Caco-2 (cell line): ENCODE results near the gene AMBRA1. TPM values are rescaled to one million over a fixed set of nuclear protein-coding genes. Genes with fewer than 3 reads are reported as not detected.

Experiments
- BruUV-seq: library from RNA; stranded (reverse); fragments of 400-500 nt; replicated peaks from 2 replicates; lab custom pipeline; 2021; lab: Mats Ljungman, UMichigan
- CTCF ChIA-PET: fragments of 300-600 bp; sonication (Branson Sonifier 250); formaldehyde crosslinking; loops from one replicate; lab custom pipeline; 2022; ENCODE audit warnings: antibody characterized with exemption; lab: Charles Lee
- POLR2A ChIA-PET: fragments of 300-600 bp; sonication (Branson Sonifier 250); formaldehyde crosslinking; loops from one replicate; lab custom pipeline; 2022; ENCODE audit warnings: antibody characterized with exemption; lab: Charles Lee
- DNase-seq, 2 experiments: peaks; one replicate each; pipeline versions ENCODE4 v3.0.0 to v3.0.0-alpha.2; 2020 to 2022
- H3K27me3 ChIP-seq: replicated peaks from 2 replicates; pipeline ENCODE4 v1.6.0; 2011; ENCODE audit warnings: low read length; ENCODE audit not compliant: control insufficient read depth, insufficient read depth
- H3K36me3 ChIP-seq: 2 replicates; pipeline ENCODE4 v1.5.1; 2011; ENCODE audit warnings: low read length; ENCODE audit not compliant: control insufficient read depth, insufficient read depth
- H3K4me1 ChIP-seq: fragments of 250-450 bp; sonication (Bioruptor Pico); 2 replicates; pipeline ENCODE4 v1.5.1; 2020; ENCODE audit warnings: mild to moderate bottlenecking
- H3K4me3 ChIP-seq: 2 replicates; pipeline ENCODE4 v1.5.1; 2011; ENCODE audit warnings: low read depth, mild to moderate bottlenecking, control low read depth, low read length
- H3K9me3 ChIP-seq: fragments of 250-450 bp; sonication (Bioruptor Pico); 2 replicates; pipeline ENCODE4 v1.5.1; 2020; ENCODE audit warnings: mild to moderate bottlenecking, moderate library complexity
- H3K27ac Mint-ChIP-seq: one replicate; pipeline ENCODE4 v1.8.0; 2022; ENCODE audit warnings: mixed read lengths; ENCODE audit not compliant: unreplicated experiment
- H3K27me3 Mint-ChIP-seq: one replicate; pipeline ENCODE4 v1.8.0; 2022; ENCODE audit warnings: mixed read lengths; ENCODE audit not compliant: insufficient read depth, unreplicated experiment
- H3K36me3 Mint-ChIP-seq: one replicate; pipeline ENCODE4 v1.8.0; 2022; ENCODE audit warnings: mild to moderate bottlenecking, mixed read lengths; ENCODE audit not compliant: insufficient read depth, unreplicated experiment
- H3K4me1 Mint-ChIP-seq: one replicate; pipeline ENCODE4 v1.8.0; 2022; ENCODE audit warnings: low read depth, mixed read lengths; ENCODE audit not compliant: unreplicated experiment
- H3K4me3 Mint-ChIP-seq: one replicate; pipeline ENCODE4 v1.8.0; 2022; ENCODE audit warnings: mild to moderate bottlenecking, moderate library complexity, mixed read lengths; ENCODE audit not compliant: unreplicated experiment
- H3K9me3 Mint-ChIP-seq: one replicate; pipeline ENCODE4 v1.8.0; 2022; ENCODE audit warnings: mixed read lengths; ENCODE audit not compliant: unreplicated experiment
- intact Hi-C: fragments of 100-400 bp; cut with micrococcal nuclease; formaldehyde crosslinking; loops from one replicate; pipeline ENCODE4 v1.10.0; 2022; ENCODE audit not compliant: unreplicated experiment
- total RNA-seq: library from RNA; stranded (reverse); gene quantifications from 2 replicates; pipeline ENCODE4 v1.2.3, GENCODE V29; 2022
- TF ChIP-seq, protein P1 (sequence below), 2 experiments: fragments of 200-600 bp in 1 of 2; IDR thresholded peaks; 1 replicate in 1 of 2; 2 replicates in 1 of 2; pipeline versions ENCODE4 v1.5.1 to v1.8.0; 2011 to 2022; ENCODE audit warnings: antibody characterized with exemption in 1 of 2, control low read depth in 1 of 2, inconsistent platforms in 1 of 2, low read depth in 1 of 2, low read length in 1 of 2, mild to moderate bottlenecking in 1 of 2, moderate library complexity in 1 of 2; ENCODE audit not compliant: insufficient read depth in 1 of 2, severe bottlenecking in 1 of 2, unreplicated experiment in 1 of 2

The AMBRA1 gene
- total RNA-seq, 1 experiment from 2014 or later, result 48.1 TPM

GRCh38 chr11:46524201-46524770, 69.5 kb downstream of the AMBRA1 start:
- BruUV-seq, result no TSS peak
- TF ChIP-seq, protein P1, sequence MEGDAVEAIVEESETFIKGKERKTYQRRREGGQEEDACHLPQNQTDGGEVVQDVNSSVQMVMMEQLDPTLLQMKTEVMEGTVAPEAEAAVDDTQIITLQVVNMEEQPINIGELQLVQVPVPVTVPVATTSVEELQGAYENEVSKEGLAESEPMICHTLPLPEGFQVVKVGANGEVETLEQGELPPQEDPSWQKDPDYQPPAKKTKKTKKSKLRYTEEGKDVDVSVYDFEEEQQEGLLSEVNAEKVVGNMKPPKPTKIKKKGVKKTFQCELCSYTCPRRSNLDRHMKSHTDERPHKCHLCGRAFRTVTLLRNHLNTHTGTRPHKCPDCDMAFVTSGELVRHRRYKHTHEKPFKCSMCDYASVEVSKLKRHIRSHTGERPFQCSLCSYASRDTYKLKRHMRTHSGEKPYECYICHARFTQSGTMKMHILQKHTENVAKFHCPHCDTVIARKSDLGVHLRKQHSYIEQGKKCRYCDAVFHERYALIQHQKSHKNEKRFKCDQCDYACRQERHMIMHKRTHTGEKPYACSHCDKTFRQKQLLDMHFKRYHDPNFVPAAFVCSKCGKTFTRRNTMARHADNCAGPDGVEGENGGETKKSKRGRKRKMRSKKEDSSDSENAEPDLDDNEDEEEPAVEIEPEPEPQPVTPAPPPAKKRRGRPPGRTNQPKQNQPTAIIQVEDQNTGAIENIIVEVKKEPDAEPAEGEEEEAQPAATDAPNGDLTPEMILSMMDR (IDR thresholded peaks at IDR 0.05; ENCODE audit: insufficient read depth in 1 of 2, low read depth in 1 of 2, low read length in 1 of 2, severe bottlenecking in 1 of 2, unreplicated experiment in 1 of 2), result no peak
- intact Hi-C loops, result no loop called here
- Mint-ChIP-seq H3K36me3 (peaks cover 21% of the 10 kb centered on the region), H3K4me3 (no peak overlapping the region), H3K27ac (no peak overlapping the region), H3K27me3 (no peaks in the 10 kb centered on the region), H3K9me3 (no peaks in the 10 kb centered on the region), H3K4me1 (peaks cover 6% of the 10 kb centered on the region)
- ChIA-PET POLR2A (no interaction called here), CTCF (no interaction called here)
- Histone ChIP-seq H3K9me3 (peaks cover 5% of the 10 kb centered on the region; the same call in 1 of the 2 replicates), H3K36me3 (no peaks in the 10 kb centered on the region), H3K27me3 (no peaks in the 10 kb centered on the region), H3K4me3 (no peak overlapping the region), H3K4me1 (peaks cover 18% of the 10 kb centered on the region)
- DNase-seq, result no peak

DNA sequence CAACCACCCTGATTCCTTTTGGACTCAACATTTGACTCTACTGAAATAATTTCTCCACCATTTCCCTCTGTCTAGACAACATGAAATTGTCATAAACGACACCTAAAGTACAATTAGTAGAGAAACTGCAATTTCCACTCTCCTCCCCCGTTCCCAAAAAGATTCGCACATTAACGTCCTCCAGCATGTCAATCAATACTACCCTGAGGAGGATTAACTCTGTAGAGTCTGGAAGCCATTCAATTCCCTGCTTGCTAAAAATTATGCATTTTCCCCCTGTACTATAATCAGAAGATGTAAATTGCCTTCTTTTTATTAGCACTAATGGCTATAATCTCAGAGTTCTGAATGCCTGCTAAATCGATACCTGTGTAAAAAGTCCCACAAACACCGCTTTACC, 70.5 kb downstream of the AMBRA1 start:
- no peak for DNase-seq
- TF ChIP-seq, protein P1 (IDR thresholded peaks at IDR 0.05; ENCODE audit: insufficient read depth in 1 of 2, low read depth in 1 of 2, low read length in 1 of 2, severe bottlenecking in 1 of 2, unreplicated experiment in 1 of 2), result no peak
- Mint-ChIP-seq H3K27ac (no peak overlapping the region), H3K27me3 (no peaks in the 10 kb centered on the region), H3K4me1 (peaks cover 6% of the 10 kb centered on the region), H3K9me3 (no peaks in the 10 kb centered on the region), H3K36me3 (peaks cover 18% of the 10 kb centered on the region), H3K4me3 (no peak overlapping the region)
- Histone ChIP-seq H3K4me3 (no peak overlapping the region), H3K9me3 (peaks cover 5% of the 10 kb centered on the region; the same call in 1 of the 2 replicates), H3K27me3 (no peaks in the 10 kb centered on the region), H3K36me3 (no peaks in the 10 kb centered on the region), H3K4me1 (peaks cover 18% of the 10 kb centered on the region)
- POLR2A ChIA-PET, result no interaction called here
- intact Hi-C loops, result no loop called here
- no TSS peak for BruUV-seq
- CTCF ChIA-PET, result interaction anchor here (1.8 kb wide), 1 partner anchor 33 kb away, joined by 11 read pairs; no protein-coding TSS in a partner anchor

DNA sequence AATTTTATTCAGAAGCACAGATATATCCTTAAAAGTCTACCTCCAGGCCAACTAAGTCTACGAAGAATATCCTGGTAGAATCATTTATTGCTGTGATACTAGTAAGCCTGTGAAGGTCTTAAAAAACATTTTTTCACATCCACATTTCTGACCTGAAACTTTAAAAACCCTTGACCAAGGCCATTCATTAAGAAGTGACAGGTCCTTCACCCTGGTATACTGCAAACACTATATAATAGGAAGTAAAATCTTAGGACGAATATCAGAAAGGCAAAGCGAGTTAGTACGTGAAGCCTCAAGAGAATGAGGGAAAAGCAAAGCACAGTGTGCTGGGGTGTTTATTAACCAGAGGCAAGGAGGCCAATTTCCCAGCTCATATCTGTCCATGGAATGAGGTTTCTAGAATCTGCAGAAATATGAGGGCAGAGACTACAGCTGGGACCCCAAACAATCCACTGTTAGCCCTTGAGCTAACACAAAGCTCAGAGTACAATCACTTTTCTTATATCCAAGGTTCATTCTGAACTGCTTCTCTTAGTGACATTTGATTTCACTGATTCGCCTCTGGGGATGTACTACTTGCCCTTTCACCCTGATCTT, 71.0 kb downstream of the AMBRA1 start:
- peaks cover 18% of the 10 kb centered on the region for H3K36me3 Mint-ChIP-seq
- H3K27me3 Mint-ChIP-seq, result no peaks in the 10 kb centered on the region
- no peaks in the 10 kb centered on the region for H3K9me3 Mint-ChIP-seq
- Histone ChIP-seq H3K9me3 (peaks cover 5% of the 10 kb centered on the region; the same call in 1 of the 2 replicates), H3K4me1 (peaks cover 18% of the 10 kb centered on the region), H3K36me3 (no peaks in the 10 kb centered on the region), H3K4me3 (no peak overlapping the region), H3K27me3 (no peaks in the 10 kb centered on the region)
- POLR2A ChIA-PET, result no interaction called here
- no peak overlapping the region for H3K27ac Mint-ChIP-seq
- CTCF ChIA-PET, result interaction anchor here (1.8 kb wide), 1 partner anchor 33 kb away, joined by 11 read pairs; no protein-coding TSS in a partner anchor
- H3K4me1 Mint-ChIP-seq, result peaks cover 6% of the 10 kb centered on the region
- BruUV-seq, result no TSS peak
- H3K4me3 Mint-ChIP-seq, result no peak overlapping the region
- TF ChIP-seq, protein P1 (IDR thresholded peaks at IDR 0.05; ENCODE audit: insufficient read depth in 1 of 2, low read depth in 1 of 2, low read length in 1 of 2, severe bottlenecking in 1 of 2, unreplicated experiment in 1 of 2), result no peak
- no peak for DNase-seq
- intact Hi-C loops, result no loop called here
